ENCODE measurements around the gene TUBB2B. TPM values are rescaled to one million over a fixed set of nuclear protein-coding genes. Genes with fewer than 3 reads are reported as not detected.

The TUBB2B gene
- total and polyA plus RNA-seq, 10 donors = 0.39 to 2.2 (median 1.0) TPM; not detected in 1

GRCh38 chr6:3218266-3218665 lies 9.2 kb downstream of the TUBB2B start:
- WGBS, 5 donors = 90 to 93% (median 91%) methylated on average over 10 of the region's 10 CpGs
- no peak overlapping the region for H3K27ac ChIP-seq
- no peak for DNase-seq
- H3K27me3 ChIP-seq (replicated peaks in 1 of 7) = peaks cover 0 to 55% (median 0%) of the 10 kb centered on the region in 7 donors
- no peaks in the 10 kb centered on the region for H3K4me1 ChIP-seq
- H3K36me3 ChIP-seq = no peaks in the 10 kb centered on the region
- H3K4me3 ChIP-seq = no peak overlapping the region
- no peaks in the 10 kb centered on the region for H3K9me3 ChIP-seq
- intact Hi-C loops (cut with DNase I; ENCODE audit: low total_unique reads) = no loop called here
- TF ChIP-seq CTCF (IDR thresholded peaks at IDR 0.05 in 8 of 11, conservative IDR thresholded peaks at IDR 0.05 in 3 of 11) = no peak
- no peak for TF ChIP-seq POLR2A (IDR thresholded peaks at IDR 0.05)
- no peak for TF ChIP-seq POLR2AphosphoS5 (IDR thresholded peaks at IDR 0.05)

GRCh38 chr6:3217286-3217685 lies 10.2 kb downstream of the TUBB2B start:
- DNase-seq = no peak
- no peak overlapping the region for H3K4me3 ChIP-seq
- peaks cover 0 to 62% (median 0%) of the 10 kb centered on the region in 7 donors for H3K27me3 ChIP-seq (replicated peaks in 1 of 7)
- H3K9me3 ChIP-seq = no peaks in the 10 kb centered on the region
- no peak overlapping the region for H3K27ac ChIP-seq
- H3K36me3 ChIP-seq = no peaks in the 10 kb centered on the region
- TF ChIP-seq POLR2AphosphoS5 (IDR thresholded peaks at IDR 0.05) = no peak
- TF ChIP-seq CTCF (IDR thresholded peaks at IDR 0.05 in 8 of 11, conservative IDR thresholded peaks at IDR 0.05 in 3 of 11) = no peak
- TF ChIP-seq POLR2A (IDR thresholded peaks at IDR 0.05) = no peak
- 80 to 93% (median 83%) methylated on average over 2 of the region's 2 CpGs for WGBS, 5 donors
- intact Hi-C loops (cut with DNase I; ENCODE audit: low total_unique reads) = no loop called here
- no peaks in the 10 kb centered on the region for H3K4me1 ChIP-seq

GRCh38 chr6:3214898-3215297 lies 12.6 kb downstream of the TUBB2B start:
- DNase-seq = no peak
- H3K9me3 ChIP-seq = no peaks in the 10 kb centered on the region
- TF ChIP-seq CTCF (IDR thresholded peaks at IDR 0.05 in 8 of 11, conservative IDR thresholded peaks at IDR 0.05 in 3 of 11) (no peak), POLR2A (IDR thresholded peaks at IDR 0.05) (no peak), POLR2AphosphoS5 (IDR thresholded peaks at IDR 0.05) (no peak)
- WGBS, 5 donors = 59 to 74% (median 62%) methylated on average over 3 of the region's 3 CpGs
- no peak overlapping the region for H3K27ac ChIP-seq
- H3K4me3 ChIP-seq = no peak overlapping the region
- intact Hi-C loops (cut with DNase I; ENCODE audit: low total_unique reads) = no loop called here
- peaks cover 0 to 62% (median 0%) of the 10 kb centered on the region in 7 donors for H3K27me3 ChIP-seq (replicated peaks in 1 of 7)
- H3K4me1 ChIP-seq = no peaks in the 10 kb centered on the region
- no peaks in the 10 kb centered on the region for H3K36me3 ChIP-seq

- no peak for TF ChIP-seq POLR2A (IDR thresholded peaks at IDR 0.05)
- no peak for TF ChIP-seq POLR2AphosphoS5 (IDR thresholded peaks at IDR 0.05)
- no peak for TF ChIP-seq CTCF (IDR thresholded peaks at IDR 0.05 in 8 of 11, conservative IDR thresholded peaks at IDR 0.05 in 3 of 11)
- Histone ChIP-seq H3K4me3 (no peak overlapping the region), H3K27ac (no peak overlapping the region), H3K36me3 (no peaks in the 10 kb centered on the region), H3K27me3 (replicated peaks in 1 of 7) (peaks cover 0 to 57% (median 0%) of the 10 kb centered on the region in 7 donors), H3K9me3 (no peaks in the 10 kb centered on the region), H3K4me1 (no peaks in the 10 kb centered on the region)
- no peak for DNase-seq
- intact Hi-C loops (cut with DNase I; ENCODE audit: low total_unique reads) = no loop called here
- WGBS, 5 donors = 89 to 96% (median 95%) methylated on average over 2 of the region's 2 CpGs
Observed at GRCh38 chr6:3213334-3213695, 14.1 kb downstream of the TUBB2B start.

Measured in spleen (tissue), 11 donors.